SH-SY5Y (cell line): ENCODE data around the gene COL25A1.

Experiments
- GATA2 ChIP-seq: IDR thresholded peaks from 2 replicates; pipeline ENCODE4 v1.6.1; 2011; ENCODE audit warnings: mild to moderate bottlenecking, low read depth, low read length
- GATA3 ChIP-seq: IDR thresholded peaks from 2 replicates; pipeline ENCODE4 v1.6.1; 2011; ENCODE audit warnings: low read depth, mild to moderate bottlenecking, low read length, moderate library complexity

DNA sequence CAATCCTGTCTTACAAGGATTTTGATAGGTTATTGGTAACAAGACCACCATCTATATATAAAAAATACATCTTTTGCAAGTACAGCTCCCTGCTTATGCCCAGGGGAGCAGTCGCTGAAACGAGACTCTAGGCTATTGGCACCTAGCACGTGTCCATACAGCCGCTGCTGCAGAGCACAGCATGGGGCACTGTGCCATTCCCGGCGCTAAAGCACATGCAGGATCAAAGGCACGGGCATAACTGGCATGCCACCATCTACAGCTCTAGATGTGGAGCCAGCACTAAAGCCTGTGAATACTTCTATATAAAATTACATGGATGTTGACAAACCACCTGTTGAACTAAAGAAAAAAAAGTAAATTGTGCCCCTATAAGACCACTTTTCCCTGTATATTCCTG is 144.8 kb downstream of the COL25A1 start:
- TF ChIP-seq GATA2 (no peak), GATA3 (no peak)
